Measurements from ENCODE around the gene THAP11.

GRCh38 chr16:67860589-67861398 lies 18.7 kb downstream of the THAP11 start:
- TF ChIP-seq, protein P1, sequence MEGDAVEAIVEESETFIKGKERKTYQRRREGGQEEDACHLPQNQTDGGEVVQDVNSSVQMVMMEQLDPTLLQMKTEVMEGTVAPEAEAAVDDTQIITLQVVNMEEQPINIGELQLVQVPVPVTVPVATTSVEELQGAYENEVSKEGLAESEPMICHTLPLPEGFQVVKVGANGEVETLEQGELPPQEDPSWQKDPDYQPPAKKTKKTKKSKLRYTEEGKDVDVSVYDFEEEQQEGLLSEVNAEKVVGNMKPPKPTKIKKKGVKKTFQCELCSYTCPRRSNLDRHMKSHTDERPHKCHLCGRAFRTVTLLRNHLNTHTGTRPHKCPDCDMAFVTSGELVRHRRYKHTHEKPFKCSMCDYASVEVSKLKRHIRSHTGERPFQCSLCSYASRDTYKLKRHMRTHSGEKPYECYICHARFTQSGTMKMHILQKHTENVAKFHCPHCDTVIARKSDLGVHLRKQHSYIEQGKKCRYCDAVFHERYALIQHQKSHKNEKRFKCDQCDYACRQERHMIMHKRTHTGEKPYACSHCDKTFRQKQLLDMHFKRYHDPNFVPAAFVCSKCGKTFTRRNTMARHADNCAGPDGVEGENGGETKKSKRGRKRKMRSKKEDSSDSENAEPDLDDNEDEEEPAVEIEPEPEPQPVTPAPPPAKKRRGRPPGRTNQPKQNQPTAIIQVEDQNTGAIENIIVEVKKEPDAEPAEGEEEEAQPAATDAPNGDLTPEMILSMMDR (IDR thresholded peaks at IDR 0.05) = no peak
- no peak for TF ChIP-seq POLR2AphosphoS5 (IDR thresholded peaks at IDR 0.05)

Measured in stomach (tissue), 4 donors.